Measurements from ENCODE around the gene MAP4K5.

The MAP4K5 gene

DNA sequence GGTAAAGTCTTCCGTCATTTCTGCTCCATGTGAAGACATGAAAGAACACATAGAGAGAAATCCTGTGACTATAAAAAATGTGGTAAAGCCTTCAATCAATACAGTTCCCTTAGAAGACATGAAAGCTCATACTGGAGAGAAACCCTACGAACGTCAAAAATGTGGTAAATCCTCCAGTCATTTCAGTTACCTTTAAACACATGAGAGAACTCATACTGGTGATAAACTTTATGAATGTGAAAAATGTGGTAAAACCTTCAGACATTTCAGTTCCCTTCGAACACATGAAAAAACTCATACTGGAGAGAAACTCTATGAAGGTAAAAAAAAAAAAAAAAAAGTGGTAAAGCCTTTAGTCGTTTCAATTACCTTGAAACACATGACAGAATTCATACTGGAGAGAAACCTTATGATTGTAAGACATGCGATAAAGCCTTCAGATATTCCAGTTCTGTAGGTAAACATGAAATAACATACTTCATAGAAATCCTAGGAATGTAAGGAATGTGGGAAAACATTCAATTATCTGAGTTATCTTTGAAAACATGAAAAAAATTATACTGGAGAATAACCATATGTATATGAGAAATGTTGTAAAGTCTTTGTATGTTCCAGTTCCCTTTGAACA, 60.4 kb downstream of the MAP4K5 start:
- TF ChIP-seq, protein P1, sequence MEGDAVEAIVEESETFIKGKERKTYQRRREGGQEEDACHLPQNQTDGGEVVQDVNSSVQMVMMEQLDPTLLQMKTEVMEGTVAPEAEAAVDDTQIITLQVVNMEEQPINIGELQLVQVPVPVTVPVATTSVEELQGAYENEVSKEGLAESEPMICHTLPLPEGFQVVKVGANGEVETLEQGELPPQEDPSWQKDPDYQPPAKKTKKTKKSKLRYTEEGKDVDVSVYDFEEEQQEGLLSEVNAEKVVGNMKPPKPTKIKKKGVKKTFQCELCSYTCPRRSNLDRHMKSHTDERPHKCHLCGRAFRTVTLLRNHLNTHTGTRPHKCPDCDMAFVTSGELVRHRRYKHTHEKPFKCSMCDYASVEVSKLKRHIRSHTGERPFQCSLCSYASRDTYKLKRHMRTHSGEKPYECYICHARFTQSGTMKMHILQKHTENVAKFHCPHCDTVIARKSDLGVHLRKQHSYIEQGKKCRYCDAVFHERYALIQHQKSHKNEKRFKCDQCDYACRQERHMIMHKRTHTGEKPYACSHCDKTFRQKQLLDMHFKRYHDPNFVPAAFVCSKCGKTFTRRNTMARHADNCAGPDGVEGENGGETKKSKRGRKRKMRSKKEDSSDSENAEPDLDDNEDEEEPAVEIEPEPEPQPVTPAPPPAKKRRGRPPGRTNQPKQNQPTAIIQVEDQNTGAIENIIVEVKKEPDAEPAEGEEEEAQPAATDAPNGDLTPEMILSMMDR (IDR thresholded peaks at IDR 0.05; ENCODE audit: control extremely low read depth, extremely low read depth, low read depth, missing control alignments), result no peak
- CTCF ChIA-PET, result no interaction called here
- DNase-seq (ENCODE audit: extremely low spot score), result no peak
- POLR2A ChIA-PET, result no interaction called here

DNA sequence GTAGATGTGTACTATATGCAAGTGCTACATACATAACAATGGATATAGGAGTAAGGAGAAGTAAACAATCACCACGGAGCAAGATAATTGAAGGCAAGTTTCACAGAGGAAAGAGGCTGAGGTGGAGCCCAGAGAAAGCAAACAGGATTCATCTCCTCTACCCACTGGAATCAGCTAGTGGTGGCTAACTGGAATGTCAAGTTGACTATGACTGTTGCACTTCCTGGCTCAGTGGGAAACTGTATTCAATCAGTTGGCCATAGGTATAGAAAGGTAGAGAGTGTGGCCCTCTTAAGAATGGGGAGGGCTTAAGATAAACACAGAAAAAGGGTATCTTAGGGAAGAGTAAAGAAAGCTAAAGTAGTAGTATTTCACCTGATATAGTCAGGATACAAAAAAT, 62.4 kb downstream of the MAP4K5 start:
- TF ChIP-seq, protein P1 (IDR thresholded peaks at IDR 0.05; ENCODE audit: control extremely low read depth, extremely low read depth, low read depth, missing control alignments), result no peak
- POLR2A ChIA-PET, result no interaction called here
- CTCF ChIA-PET, result interaction anchor here (0.8 to 1.0 kb wide), 2 partner anchors 11 to 19 kb away, joined by 3 read pairs; no protein-coding TSS in a partner anchor

DNA sequence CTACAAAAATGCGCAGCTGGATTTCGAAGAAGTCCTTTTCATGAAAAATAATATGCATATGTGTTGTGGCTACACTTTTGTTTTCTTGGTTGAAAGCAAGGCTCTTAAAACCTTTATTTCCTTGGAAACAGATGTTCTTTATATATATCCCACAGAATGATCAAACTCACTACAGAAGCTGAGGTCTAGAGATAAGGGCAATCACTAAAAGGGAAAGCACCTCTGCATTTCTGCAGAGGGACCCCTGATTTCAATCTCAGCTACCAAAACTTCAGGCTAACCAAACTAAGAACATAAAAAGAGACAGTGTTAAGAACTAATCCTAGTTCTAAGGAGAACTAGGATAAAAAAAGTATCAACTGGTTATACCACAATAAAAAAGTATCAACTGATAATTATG, 70.3 kb downstream of the MAP4K5 start:
- POLR2A ChIA-PET, result no interaction called here
- no peak for DNase-seq (ENCODE audit: extremely low spot score)
- CTCF ChIA-PET, result interaction anchor here (0.8 to 1.8 kb wide), 3 partner anchors 17 to 37 kb away, joined by 3 to 4 read pairs (median 4); no protein-coding TSS in a partner anchor
- TF ChIP-seq, protein P1 (IDR thresholded peaks at IDR 0.05; ENCODE audit: control extremely low read depth, extremely low read depth, low read depth, missing control alignments), result no peak

More for the DNA sequence above, 62.4 kb downstream of the MAP4K5 start:
- DNase-seq (ENCODE audit: extremely low spot score), result no peak

DNA sequence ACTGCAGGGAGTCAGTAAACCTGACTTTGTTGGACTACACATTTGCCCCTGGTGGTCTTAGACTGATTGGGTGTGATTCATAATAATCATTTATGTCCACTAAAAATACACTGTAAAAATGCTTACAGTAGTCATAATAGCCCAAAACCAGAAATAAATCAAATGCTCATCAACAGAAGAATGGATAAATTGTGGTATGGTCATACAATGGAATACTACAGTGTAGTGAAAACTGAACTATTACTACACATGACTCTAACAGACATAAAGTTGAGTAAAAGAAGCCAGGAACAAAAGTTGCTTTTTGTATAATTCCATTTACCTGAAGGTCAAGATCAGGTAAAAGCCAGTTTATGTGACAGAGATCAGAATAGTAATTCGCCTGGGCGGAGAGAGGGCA, 78.5 kb downstream of the MAP4K5 start:
- no peak for DNase-seq (ENCODE audit: extremely low spot score)
- CTCF ChIA-PET, result no interaction called here
- TF ChIP-seq, protein P1 (IDR thresholded peaks at IDR 0.05; ENCODE audit: control extremely low read depth, extremely low read depth, low read depth, missing control alignments), result no peak
- POLR2A ChIA-PET, result no interaction called here

DNA sequence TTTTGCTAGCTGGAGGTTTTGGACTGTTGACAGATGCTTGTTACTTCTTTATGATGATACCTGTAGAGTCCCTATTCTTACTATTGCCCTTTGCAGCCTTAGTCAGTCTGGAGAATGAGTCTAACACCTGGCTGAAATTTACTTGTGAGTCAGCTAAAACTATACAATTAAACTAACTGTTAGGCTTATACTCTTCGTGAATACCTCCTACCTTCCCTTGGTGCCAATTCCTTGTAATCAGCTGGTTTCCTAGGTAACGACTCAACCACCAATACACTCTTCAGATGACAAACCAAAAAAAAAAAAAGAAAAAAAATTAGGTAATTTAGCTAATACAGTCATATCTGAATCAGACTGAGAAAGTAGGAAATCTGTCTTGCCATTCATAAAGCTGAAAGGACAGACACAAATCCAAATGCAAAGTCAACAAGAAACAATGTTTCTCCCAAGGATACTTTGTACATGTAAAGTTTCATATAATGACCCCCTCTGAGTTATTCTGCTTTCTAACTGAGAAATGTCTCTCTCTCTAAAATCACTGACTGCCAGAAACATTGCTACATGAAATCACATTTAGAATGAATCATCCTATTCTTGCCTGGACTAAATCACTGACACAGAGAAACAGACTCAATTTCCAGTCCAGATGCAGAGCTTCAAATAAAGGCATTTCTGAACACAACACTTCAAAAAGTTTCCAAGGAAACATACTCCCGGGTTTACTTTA, 79.2 kb downstream of the MAP4K5 start:
- CTCF ChIA-PET, result no interaction called here
- POLR2A ChIA-PET, result no interaction called here
- TF ChIP-seq, protein P1 (IDR thresholded peaks at IDR 0.05; ENCODE audit: control extremely low read depth, extremely low read depth, low read depth, missing control alignments), result no peak

DNA sequence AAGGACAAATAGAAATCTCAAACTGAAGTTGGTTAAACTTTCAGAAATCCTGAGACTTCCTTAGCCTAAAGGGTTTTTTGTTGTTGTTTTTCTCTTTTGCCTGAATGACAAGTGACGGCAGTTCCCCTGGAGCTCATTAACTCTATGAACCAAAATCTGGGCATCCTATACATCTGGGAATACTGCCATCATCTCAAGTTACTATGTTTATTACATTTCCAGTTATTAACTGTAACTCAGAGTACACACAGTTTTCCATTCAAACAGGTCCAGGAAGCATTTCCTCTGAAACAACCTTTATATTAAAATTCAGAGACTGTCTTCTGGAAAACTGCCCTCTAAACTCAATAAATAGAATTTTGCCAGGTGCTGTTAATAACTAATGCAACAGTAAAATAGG, 80.1 kb downstream of the MAP4K5 start:
- ChIA-PET CTCF (interaction anchor here (0.8 kb wide), 1 partner anchor 9 kb away, joined by 3 read pairs; no protein-coding TSS in a partner anchor), POLR2A (no interaction called here)
- TF ChIP-seq, protein P1 (IDR thresholded peaks at IDR 0.05; ENCODE audit: control extremely low read depth, extremely low read depth, low read depth, missing control alignments), result no peak
- no peak for DNase-seq (ENCODE audit: extremely low spot score)

More for the DNA sequence above, 79.2 kb downstream of the MAP4K5 start:
- no peak for DNase-seq (ENCODE audit: extremely low spot score)

All from GM10248 (cell line).